NAMALWA (cell line): ENCODE measurements around the gene TANGO6.
"Not testable (repeated sequence)": the region's sequence is repeated elsewhere in the genome, so short reads cannot be mapped to it uniquely, and the experiment has no call there.

ENCODE experiments used
- DNase-seq: peaks from one replicate; pipeline ENCODE4 v3.0.0-alpha.2; 2015; ENCODE audit warnings: low spot score

The TANGO6 gene

DNA sequence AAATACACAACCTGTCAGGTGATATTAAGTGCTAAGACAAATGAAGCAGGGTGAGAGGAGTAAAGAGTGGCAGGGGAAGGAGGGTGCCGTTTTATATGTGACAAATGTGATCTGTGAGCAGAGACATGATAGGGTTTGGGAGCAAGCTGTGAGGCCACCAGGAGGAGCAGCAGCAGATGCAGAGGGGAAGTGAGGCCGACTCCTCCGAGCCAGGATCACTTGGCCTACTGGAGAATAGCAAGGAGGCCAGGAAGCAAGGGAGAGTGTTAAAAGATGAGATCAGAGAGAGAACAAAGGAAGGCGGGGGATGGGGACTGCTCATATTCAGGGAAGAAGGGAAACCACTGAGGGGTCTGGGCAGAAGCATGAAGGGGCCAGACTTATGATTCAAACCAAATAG is 129.4 kb downstream of the TANGO6 start:
- DNase-seq: no peak

- no peak for DNase-seq
These were observed 130.3 kb downstream of the TANGO6 start for GRCh38 chr16:68973611-68974120.

DNA sequence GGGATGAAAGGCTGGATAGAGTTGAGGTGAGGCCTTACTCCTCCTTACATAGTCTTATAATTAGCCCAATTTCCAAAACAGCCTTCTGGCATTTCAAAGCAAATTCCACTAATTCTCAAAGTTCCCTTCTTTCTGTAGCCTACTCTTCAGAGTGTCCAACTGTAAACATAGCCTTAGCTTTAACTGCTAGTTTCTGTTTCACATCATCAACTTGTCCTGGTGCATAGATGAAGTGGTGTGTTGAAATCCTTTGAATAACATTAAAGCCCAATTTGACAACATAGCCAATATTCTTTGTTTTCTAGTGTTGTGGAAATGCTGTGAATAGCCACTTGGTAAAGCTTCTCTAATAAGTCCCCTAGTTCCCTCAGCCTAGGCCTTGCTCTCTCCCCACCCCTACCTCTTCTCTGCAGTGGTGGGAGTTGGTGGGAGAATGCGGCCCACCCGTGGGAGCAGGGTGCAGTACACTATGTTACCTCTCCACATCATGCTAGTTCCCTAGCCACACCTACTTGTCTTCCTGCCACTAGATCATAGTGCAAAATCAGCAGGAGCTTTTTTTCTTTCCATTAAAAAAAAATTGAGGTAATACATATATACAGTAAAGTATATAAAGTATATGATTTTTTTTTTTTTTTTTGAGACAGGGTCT is 135.1 kb downstream of the TANGO6 start:
- no peak for DNase-seq

- no peak for DNase-seq
These were observed 137.5 kb downstream of the TANGO6 start for GRCh38 chr16:68980695-68981315.

DNA sequence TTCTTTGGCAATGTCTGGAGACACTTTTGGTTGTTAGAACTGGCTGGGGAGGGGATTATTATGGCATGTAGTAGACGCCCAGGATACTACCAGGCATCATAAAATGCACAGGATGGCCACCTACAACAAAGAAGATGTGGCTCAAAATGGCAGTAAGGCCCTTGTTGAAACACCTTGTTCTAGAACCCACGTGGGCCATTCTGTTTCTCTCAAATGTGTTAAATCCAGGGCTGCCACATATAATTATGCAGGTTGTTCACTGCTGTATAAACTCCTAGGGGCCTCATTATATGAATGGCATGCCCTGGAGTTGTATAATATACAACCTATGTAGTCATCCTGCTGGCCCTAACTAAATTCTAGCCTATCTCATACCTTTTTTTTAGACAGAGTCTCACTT is 138.6 kb downstream of the TANGO6 start:
- DNase-seq: no peak

GRCh38 chr16:68984467-68984866 is 141.1 kb downstream of the TANGO6 start:
- DNase-seq: no peak

GRCh38 chr16:68985268-68985667 is 141.9 kb downstream of the TANGO6 start:
- no peak for DNase-seq

GRCh38 chr16:68985855-68986254 is 142.5 kb downstream of the TANGO6 start:
- no peak for DNase-seq

GRCh38 chr16:68987734-68988457 is 144.6 kb downstream of the TANGO6 start:
- DNase-seq: no peak

GRCh38 chr16:68990172-68990845 is 147.0 kb downstream of the TANGO6 start:
- DNase-seq: not testable (repeated sequence)

GRCh38 chr16:68991075-68991474 is 147.7 kb downstream of the TANGO6 start:
- no peak for DNase-seq

- DNase-seq: no peak
These were observed 149.2 kb downstream of the TANGO6 start for GRCh38 chr16:68992521-68992920.

DNA sequence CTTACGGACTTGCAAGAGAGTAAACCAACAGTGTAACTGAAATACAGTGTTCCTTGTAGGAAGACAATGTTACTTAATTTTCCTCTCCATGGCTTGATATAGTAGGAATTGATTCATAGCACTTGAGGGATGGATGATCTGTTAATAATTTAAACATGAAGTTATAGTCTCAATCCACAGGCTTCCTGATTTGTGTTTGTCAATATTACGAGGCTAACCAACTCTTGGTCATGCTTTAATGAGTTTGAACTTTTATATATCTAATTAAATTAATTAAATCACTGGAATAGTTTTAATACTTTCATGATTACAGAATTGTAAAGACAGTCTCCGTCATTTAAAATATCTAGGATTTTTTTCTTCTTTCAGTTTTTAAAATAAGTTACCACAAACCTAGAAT is 150.1 kb downstream of the TANGO6 start:
- DNase-seq: no peak

- no peak for DNase-seq
These were observed 150.6 kb downstream of the TANGO6 start for GRCh38 chr16:68993885-68994284.

DNA sequence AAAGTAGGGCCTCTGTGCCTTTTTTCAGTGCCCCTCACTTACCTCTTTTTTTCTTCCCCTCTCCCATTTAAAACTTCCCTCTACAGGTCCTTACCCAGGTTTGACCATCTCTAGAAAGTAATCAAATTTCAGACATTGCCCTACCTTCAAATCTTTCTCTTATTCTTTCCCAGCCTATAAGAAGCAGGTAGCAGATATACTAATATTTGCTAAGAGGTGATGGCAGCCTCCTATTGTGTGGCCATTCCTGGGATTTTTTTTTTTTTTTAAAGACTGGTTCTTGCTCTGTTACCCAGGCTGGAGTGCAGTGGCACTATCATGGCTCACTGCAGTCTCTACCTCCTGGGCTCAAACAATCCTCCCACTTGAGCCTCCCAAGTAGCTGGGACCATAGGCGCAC is 151.0 kb downstream of the TANGO6 start:
- no peak for DNase-seq

GRCh38 chr16:68995011-68995504 is 151.7 kb downstream of the TANGO6 start:
- peak; percentile 29 for DNase-seq

- no peak for DNase-seq
These were observed 154.2 kb downstream of the TANGO6 start for GRCh38 chr16:68997564-68997963.

- no peak for DNase-seq
These were observed 155.8 kb downstream of the TANGO6 start for GRCh38 chr16:68999114-68999513.

DNA sequence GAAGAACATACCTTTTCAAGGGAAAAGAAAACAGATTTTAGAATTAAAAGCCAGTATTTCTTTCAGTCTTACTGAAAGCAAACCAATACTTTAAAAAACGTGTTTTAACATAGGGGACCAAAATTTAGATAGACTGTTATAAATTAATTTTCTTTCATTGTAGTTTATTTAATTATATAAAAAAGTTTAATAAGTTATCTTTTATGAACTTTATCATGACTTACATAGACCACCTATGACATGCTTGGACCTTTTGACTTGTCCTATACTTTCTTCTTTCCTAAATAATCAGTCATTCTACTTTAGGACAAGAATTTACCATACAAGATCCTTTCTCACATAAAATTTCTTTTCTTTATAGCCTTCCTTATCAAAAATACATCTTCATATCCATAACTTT is 160.2 kb downstream of the TANGO6 start:
- DNase-seq: no peak

- DNase-seq: no peak
These were observed 162.5 kb downstream of the TANGO6 start for GRCh38 chr16:69005641-69006355.

- DNase-seq: no peak
These were observed 169.6 kb downstream of the TANGO6 start for GRCh38 chr16:69012906-69013305.

DNA sequence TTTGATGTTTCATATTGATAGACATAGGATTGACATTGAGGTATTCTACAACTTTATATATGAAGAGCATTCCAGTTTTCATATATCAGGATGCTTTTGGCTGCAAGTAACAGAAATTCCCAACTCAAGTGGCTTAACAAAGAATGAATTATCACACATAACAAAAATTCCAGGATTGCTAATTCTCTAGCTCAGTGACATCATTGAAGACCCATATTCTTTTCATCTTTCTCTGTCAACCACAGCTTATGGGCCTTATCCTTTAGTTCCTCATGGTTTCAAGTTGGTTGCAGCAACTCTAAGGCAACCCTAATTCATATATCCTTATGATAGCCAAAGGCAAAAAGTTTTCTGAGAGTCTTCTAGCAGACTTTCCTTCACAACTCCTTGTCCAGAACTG is 170.7 kb downstream of the TANGO6 start:
- DNase-seq: no peak
